Measurements from ENCODE around the gene PTPRA.

The PTPRA gene

DNA sequence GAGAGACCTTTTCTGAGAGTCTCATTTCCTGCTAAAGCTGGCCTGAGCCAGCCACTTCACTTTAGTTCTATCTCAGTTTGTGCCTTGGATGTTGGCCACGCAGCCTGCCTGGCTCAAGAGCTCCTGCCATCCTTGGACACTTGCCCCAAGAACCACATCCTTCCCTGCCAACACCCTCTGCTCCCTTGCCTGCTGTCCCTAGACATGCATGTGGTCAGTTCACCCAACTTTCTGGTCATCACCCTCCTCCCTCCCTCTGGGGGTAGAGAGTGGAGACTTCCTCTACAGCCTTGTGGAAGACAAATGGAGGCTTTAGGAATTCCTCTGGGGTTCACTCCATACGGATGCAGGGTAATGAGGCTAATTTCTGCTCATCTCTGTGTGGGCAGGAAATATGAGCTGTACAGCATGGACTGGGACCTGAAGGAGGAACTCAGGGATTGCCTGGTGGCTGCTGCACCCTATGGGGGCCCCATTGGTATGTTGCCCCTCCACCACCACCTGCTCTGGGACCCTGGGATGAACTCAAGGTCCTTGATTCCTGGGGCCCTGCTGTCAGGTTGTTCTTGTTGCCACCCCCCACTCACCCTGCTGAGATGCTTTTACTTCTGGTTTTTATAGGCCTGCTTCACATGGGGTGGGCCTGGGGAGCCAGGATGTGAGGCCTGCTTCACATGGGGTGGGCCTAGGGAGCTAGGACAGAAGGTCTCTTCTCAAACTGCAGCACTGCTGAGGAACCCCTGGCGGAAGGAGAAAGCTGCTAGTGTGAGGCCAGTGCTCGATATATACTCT is 13.8 kb upstream of the PTPRA start:
- DNase-seq = no peak

DNA sequence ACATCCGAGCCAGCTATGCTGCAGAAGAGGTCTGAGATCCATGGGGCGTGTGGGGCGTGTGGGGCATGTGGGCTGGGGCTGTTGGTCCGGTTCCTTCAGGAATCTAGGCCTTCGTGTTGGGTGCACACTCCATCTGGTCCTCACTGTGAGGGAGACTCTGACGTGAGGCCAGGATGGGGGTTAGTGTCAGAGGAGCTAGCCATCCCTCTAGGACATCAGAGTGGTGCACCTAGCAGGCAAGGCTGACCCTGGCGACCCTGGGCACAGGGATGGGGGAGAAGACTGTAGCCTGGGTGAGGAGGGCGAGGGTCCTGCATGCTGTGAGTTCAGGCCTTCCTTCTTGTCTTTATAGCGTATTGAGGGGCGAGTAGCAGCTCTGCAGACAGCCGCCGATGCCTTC is 8.7 kb upstream of the PTPRA start:
- no peak for DNase-seq

DNA sequence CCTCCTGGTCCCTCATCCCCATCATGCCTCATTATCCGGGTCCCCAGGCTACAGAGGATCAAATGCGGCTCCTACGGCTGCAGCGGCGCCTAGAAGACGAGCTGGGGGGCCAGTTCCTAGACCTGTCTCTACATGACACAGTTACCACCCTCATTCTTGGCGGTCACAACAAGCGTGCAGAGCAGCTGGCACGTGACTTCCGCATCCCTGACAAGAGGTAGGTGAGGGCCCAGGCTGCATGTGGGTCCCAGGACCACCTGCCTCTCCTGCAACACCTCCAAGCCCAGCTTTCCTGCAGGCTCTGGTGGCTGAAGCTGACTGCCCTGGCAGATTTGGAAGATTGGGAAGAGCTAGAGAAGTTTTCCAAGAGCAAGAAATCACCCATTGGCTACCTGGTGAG is 8.2 kb upstream of the PTPRA start:
- DNase-seq = no peak

DNA sequence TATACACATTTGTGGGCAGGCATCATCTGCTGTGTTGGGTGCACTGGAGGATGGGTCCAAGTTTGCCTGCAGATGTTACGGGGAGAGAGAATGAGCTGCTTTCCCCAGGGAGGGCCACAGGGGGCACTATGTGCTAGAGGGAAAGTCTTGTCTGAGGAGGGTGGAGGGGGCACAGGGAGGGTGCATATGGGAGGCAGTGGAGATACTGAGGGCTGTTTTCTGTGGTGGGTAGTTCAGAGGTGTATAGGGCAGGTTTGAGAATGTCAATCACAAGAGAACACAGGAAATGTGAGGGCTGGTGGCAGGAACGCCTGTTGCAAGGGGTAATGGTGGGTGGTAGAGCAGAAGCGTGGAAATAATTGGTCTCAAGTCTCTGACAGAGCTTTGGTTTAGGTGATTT is 7.7 kb upstream of the PTPRA start:
- no peak for DNase-seq

DNA sequence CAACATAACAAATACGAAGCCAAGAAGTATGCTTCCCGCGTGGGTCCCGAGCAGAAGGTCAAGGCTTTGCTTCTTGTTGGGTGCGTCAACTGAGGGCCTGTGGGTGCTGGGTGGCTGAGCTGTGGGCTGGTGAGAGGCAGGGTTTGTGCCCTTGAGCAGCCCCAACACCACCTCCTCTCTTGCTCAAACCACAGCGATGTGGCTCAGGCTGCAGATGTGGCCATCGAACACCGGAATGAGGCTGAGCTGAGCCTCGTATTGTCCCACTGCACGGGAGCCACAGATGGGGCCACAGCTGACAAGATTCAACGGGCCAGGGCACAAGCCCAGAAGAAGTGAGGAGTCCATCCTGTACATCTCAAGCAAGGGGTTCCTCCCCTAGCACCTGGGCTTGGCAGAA is 7.0 kb upstream of the PTPRA start:
- DNase-seq = no peak

DNA sequence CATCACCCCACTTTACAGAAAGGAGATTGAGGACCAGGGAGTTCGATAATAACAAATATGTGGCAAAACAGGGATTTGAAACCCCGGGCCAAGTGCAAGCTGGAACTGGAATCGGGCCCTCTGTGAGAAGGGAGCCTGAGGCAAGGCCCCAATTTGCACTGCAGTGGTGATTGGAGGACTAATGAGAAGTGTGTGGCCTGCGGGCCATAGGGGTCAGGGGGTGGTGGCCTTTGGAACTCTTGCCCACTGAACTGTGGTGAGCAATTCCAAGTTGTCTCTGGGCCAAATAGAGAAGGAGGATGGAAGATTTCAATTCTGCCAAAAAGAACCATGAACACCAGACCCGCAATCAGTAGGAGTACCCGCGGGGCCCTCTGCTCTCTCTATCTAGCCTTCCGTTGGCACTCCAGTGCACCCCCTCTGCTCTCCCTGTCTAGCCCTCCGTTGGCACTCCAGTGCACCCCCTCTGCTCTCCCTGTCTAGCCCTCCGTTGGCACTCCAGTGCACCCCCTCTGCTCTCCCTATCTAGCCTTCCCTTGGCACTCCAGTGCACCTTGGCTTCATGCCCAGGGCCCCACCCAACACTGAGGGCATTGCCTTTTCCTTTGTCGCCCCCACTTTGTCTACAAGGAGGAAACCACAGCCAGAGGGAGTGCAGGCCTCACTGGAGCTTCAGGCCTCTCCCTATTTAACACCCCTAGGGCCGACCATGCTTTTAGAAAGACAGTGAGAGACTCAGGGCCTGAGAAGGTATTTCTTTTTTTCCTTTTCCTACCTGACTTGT is 6.0 kb upstream of the PTPRA start:
- DNase-seq = no peak

DNA sequence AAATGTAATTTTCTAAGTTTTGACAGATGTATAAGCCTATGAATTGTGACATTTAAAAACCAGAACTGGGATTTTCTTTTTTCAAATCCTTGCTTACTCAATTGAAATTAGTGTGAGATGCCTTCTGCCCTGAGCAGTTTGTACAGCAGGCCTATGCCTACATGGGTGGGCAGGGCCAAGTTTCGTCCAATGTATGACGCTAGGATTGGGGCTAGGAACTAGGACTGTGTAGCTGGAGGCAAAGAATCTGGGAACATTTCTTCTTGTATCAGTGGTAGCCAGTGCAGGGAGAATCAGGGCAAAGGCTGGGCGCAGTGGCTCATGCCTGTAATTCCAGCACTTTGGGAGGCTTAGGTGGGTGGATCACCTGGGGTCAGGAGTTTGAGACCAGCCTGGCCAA is 3.9 kb upstream of the PTPRA start:
- DNase-seq = no peak

DNA sequence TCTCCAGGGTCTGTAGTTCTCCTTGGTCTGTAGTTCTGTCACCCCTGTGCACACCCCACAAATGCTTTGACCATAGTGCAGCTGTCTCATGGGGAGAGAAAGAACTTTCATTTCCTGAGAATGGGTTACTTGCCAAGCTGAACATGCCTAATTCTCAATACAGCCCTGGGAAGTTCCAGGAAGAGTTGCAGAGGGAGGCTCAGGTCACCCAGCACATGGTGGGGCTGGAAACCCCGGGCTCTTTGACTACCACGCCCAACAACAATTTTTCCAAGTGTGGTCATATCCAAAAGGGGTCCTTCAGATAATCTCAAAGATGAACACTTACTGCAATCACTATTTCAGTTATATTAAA is 2.2 kb upstream of the PTPRA start:
- peak; percentile 9 for DNase-seq

DNA sequence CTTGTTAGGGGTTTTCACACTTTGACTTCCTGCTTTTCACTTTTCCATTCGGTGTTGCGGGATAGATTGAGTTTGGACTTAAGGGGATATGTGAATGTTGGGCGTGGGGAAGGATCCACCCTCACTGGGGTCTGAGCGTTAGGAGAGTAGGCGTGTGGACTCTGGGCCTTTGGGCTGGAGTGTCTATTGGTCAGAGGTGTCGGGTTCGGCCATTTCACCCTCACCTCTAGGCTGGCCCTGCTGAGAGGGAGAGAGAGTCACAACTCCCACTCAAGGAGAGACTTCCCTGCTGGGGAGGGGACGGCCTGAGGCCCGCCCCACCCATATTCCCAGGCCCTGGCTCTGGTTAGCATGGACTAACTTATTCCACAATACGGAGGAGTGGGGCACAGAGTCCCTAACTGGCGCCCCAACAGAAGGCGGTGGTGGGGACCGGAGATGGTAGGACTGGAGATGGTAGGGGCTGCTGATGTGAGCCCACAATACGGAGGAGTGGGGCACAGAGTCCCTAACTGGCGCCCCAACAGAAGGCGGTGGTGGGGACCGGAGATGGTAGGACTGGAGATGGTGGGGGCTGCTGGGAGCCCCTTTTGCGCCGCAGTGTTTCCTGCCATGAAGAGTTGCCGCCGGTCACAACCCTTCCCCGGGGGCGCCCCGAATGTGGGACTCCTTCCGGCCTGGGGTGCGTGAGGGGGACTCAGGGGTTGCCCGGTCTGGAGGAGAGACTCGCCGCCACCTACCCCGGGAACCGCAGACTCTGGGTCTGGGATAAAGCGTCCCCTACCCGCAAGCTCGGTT is 1.4 kb upstream of the PTPRA start:
- no peak for DNase-seq

DNA sequence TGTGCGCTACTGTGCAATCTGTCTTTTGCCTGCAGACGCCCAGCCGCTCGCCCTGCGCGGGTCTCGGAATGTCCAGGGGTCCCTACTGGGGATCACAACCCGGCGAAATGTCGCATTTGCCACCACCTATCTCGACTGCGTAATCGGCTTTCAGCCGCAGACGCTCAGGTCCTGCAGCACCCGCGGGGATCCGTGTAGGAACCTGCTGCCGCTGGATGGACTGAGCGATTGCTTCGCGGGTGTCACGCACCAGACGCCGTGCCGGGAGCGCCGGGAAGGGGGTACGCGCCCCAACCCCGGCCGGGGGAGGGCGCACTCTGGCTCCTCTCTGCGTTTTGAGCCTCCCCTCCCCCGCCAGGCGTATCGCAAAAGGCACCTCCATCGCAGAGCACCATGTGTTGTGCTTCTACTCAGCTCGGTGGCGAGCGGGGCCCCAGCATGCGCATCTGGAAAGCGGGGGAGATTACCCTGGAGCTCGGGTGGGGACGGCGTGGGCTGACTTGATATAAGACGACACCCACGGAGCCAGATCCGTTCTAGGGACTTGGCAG is 747 bp upstream of the PTPRA start:
- DNase-seq = peak; percentile 58

DNA sequence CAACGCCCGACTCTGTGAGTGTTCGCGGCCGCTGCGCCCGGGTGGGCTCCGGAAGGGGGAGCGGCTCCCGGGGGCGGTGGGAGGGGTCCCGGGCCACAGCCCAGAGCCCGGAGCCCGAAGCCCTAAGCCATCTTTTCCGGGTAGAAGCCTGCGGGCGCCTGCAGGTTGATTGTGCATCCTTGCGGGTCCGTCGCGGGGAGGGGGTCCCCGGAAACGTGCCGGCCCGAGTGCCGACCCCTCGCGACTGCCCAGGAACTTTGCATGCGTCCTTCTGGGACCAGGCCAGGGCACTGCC is 413 bp downstream of the PTPRA start:
- no peak for DNase-seq

DNA sequence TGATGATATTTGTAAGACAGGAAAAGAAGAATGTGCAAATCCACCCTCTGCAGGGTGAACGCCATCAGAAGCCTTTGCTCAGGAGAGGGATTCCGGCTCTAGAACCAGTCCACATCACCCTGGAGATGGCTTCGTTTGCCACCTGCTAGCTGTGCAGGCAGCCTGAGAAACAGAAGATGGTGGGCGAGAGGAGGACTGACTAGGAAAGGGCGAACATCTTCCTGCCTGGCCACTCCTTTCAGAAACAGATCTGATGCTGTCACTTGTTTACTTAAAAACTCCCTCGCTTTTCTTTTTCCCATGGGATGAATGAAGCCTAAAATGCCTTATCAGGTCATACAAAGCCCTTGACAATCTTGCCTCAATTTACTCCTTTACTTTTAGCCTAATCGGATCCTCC is 1.2 kb downstream of the PTPRA start:
- DNase-seq = no peak

DNA sequence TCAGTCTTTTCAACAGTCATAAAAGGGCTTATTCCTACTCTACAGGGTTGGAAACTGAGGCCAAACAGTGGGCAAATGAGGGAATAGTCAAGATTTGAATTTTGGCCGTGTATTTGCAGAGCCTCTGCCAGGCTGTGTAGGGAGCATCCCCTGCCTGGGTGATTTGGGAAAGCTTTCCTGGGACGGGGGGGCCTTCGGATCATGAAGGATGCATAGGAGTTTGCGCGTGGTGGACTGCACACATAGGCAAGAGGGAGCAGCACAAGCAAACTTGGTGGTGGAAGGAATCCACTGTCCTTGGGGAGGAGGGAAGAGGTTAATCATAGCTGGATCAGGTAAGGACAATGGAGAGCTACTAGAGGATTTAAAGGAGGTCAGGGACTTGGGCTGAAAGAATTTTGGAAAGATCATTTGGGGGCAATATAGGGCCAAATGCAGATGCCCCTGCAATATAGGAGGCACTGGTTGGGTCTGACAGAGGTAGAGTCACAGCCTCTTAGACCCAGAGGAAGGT is 2.5 kb downstream of the PTPRA start:
- DNase-seq = no peak

DNA sequence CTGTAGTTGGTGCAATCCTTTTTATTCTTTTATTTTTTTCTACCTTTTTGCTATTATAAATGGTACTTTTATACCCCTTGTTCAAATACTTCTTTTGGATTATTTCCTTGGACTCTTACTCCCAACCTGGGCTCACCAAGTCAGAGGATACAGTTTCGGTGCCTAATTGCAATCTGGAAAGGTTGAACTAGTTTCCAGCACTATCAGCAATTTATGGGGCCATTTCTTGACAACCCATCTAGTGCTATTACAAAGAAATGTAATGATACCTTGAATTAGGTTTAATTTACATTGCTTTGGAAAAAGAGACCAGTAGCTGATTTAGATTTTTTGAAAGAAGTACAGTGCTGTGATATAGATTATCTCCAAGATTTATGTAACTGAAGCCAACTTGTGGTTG is 5.2 kb downstream of the PTPRA start:
- DNase-seq = no peak

DNA sequence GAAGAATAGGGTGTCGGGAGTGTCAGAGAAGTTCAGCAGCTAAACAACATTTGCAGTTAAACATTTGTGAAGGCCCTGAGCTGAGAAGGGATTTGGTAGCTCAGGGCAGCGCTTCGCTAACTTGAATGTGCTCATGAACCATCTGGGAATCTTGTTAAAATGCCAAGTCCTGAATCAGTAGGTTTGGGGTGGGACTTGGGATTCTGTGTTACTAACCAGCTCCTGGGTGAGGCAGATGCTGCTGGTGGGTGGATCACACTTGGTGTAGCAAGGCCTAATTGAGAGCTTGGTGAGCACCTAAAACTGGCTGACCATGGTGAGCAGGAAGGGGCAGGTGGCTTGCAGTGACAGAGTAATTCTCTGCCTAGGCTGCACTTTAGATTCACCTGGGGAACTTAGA is 5.9 kb downstream of the PTPRA start:
- DNase-seq = no peak

DNA sequence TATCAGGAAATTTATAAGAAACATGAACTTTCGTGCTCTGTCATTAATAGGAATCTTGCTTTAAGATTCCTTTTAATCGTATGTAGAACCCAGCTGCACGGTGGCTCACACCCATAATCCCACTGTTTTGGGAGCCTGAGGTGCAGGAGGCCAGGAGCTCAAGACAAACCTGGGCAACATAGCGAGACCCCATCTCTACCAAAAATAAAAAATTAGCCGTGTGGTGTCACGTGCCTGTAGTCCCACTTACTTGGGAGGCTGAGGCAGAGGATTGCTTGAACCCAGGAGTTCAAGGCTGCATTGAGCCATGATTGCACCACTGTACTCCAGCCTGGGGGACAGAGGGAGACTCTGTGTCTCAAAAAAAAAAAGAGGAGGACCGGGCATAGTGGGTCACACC is 7.4 kb downstream of the PTPRA start:
- DNase-seq = no peak

DNA sequence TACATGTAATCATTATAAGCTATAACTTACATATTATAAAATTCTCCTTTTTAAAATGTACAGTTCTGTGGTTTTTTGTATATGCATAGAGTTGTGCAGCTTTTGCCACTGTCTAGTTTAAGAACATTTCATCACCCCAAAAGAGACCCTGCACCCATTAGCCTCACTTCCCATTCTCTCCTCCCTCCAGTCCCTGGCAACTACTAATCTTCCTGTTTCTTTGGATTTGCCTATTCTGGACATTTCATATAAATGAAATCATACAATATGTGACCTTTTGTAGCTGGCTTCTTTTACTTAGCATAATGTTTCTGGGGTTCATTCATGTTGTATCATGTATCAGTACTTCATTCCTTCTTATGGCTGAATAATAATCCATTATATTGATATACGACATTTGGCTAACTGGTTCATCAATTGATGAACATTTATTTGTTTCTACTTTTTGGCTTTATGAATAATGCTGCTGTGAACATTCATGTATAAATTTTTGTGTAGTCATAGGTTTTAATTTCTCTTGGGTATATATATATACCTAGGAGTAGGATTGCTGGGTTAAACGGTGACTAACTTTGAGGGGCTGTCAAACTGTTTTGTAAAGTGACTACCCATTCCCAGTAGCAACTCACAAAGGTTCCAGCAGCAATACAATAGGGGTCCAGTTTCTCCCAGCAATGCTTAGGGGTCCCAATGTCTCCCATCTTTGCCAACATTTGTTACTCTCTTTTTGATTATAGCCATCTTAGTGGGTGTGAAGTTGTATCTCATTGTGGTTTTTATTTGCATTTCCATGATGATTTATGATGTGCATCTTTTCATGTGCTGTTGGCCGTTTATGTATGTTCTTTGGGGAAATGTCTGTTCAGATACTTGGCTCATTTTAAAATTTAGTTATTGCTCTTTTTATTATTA is 10.7 kb downstream of the PTPRA start:
- DNase-seq = no peak

DNA sequence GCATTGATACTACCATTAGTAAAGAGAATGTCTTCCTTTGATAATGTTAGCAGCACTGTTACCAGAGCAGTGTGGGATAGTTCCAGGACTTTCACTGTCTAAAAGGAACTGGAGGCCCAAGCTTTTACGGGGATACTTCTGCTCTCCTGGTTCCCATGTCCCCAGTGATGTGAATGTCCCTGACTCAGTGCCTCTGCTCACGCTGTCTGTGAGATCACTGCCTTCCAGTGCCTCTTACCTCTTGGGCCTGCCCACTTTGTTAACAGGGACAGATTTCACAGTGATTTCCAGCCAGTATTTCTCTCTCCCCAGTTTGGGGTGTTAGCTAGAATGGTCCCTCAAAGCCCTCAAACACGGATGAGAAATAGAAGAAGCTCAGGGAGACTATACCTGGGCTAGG is 14.4 kb downstream of the PTPRA start:
- DNase-seq = no peak

DNA sequence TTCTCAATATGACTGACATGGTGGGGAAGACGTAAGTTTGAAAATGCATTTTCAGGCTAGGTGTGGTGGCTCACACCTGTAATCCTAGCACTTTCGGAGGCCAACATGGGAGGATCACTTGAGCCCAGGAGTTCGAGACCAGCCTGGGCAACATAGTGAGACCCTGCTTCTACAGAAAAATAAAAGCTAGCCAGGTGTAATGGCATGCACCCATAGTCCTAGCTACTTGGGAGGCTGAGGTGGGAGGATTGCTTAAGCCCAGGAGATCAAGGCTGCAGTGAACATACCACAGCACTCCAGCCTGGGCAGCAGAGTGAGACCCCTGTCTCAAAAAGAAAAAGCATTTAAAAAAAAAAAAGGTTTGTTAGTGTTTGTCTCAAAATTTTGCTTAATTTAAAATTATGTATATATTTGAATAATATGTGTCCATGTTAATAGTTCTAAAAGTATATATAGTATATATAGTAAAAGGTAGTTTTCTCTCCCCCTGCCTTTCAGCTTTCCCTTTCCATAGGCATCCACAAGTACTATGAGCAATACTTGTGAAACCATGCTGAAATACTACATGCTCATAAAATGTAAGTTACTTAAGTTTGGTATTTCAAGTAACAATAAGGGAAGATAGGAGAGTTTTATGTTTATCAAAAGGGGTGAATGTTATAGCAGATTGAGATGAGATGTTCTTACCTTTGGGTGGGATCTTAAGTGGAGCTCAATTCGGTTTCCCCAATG is 15.1 kb downstream of the PTPRA start:
- DNase-seq = no peak

DNA sequence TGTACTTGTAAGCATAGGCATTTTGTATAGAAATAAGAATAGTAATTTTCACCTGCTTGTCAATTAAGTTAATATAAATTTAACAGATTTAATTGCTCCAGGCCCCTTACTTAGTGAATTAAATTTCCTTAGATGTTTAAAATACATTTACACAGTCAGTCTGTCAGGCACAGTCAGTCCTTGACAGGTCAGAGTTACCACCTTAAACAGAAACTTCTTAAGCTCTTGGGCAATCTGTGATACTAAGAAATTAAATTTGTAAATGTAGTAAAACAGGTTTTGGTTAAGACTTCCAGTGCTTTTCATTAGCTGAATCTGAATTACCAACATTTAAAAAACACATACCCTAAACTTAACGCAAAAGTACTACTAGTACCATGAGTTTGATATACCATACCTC is 15.9 kb downstream of the PTPRA start:
- no peak for DNase-seq

DNA sequence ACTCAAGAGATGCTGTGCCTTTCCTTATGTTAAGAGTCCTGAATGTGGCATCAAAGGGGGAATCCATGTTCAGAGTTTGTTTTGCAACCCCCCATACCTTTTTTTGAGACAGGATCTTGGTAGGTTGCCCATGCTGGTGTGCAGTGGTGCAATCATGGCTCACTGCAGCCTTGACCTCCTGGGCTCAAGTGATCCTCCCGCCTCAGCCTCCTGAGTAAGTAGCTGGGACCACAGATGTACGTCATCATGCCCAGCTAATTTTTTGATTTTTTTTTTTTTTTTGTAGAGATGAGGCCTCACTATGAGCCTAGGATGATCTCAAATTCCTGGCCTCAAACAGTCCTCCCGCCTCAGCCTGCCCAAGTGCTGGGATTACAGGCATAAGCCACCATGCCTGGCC is 16.5 kb downstream of the PTPRA start:
- no peak for DNase-seq

DNA sequence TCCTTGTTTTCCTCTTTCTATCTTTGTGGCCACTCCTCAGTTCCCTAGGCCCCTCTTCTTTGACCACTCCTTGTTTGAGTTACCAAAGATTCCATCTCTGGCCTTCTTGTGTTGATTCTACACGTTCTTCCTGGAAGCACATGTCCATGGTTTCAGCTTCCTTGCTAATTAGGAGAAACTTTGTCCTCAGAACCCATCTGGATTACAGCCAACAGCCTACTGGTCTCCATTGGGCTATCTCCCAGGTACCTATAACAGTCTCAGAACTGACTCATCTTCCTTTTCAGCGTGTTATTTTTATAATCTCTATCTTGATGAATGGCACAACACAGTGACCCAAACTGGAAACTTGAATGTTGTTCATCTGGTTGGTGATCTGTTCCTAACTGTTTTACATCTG is 17.5 kb downstream of the PTPRA start:
- DNase-seq = no peak
